Measurements from ENCODE around the gene TRMT13.

The TRMT13 gene

DNA sequence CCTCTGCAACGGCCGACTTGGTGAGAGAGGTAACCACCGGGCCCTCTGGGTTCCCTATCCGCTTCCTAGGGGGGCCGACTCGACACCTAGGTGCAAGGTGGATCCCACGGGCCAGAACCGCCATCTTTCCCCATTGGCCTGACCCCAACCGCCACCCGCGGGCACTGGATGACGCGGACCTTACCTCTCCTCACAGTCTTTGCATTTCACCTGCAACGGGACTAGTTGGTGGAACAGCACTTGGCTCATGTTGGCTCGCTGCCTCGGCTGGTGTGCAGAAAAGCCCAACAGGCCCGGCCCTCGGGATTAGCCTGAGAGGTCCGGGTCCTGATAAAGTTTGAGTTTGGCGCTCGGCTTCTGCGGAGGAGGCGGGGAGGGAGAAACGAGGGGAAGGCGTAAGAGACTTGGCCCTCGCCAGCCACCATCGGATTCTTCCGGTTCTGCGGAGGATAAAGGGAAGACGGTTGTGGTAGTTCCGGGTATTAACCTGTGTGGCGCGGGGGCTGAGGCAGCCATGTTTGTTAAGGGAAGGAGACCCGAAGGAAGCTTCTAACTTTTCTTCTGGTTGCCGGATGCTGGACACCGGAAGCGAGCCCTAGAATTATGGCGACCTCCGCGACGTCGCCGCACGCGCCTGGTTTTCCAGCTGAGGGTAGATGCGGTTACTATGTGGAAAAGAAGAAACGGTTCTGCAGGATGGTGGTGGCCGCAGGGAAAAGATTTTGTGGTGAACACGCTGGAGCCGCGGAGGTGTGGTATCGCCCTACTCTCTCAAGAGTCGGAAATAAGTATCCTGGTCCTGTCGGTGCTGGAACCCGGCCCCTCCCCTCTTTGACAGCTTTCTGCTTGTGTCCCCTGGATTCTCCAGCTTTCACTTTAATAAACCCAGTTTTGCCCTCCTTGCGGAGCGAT lies at the start of gene TRMT13, which contains the start of gene SASS6:
TSS of gene TRMT13 (plus strand) at position 598 of the 912 bp plus-strand sequence. CDS start at position 604, 6 bp downstream.
TSS of gene SASS6 (minus strand) at position 365 of the 912 bp plus-strand sequence. CDS start at position 249, 116 bp downstream.
- TF ChIP-seq CTCF (IDR thresholded peaks at IDR 0.05; ENCODE audit: extremely low read depth, insufficient read depth, missing control alignments), result no peak
- in situ Hi-C loops (cut with MboI; ENCODE audit: low pct_unique_long_range_greater_than_20kb, low sequenced_read_pairs, unreplicated experiment), result no loop called here
- peak; percentile 85 for DNase-seq (ENCODE audit: low spot score)

DNA sequence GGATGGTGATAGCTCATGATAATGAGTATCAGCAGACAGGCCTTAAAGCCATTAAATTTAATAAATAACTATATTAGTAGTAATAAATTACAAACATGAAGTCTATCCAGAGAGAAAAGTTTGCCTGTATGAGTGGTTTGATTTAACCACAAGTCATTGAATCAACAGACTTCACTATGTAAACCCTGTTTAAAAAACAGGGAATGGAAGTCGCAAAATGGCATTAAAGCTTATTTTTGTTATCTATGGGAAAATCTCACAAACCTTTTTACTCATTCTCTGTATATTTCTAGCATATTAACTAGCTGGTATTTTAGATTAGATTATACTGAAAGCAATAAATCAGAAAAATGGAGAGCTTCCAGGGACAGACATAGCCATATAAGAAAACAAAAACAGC lies 45.6 kb upstream of the TRMT13 start:
- no peak for DNase-seq (ENCODE audit: low spot score)
- in situ Hi-C loops (cut with MboI; ENCODE audit: low pct_unique_long_range_greater_than_20kb, low sequenced_read_pairs, unreplicated experiment), result no loop called here
- TF ChIP-seq CTCF (IDR thresholded peaks at IDR 0.05; ENCODE audit: extremely low read depth, insufficient read depth, missing control alignments), result no peak

DNA sequence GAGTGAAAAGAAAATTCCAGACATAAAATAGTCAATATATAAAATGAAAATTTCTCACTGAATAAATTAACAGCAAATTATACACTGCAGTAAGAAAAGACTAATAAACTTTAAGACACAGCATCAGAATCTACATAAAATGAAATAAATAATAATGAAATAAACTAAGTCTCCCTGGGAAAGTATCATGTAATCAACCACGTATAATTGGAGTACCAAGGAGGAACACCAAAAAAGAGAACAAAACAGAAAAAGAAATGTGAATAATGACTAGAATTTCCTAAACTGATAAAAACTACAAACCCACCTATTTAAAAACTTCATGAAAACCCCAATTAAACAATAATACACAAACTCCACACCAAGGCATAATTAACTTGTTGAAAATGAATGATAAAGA lies 43.9 kb upstream of the TRMT13 start:
- in situ Hi-C loops (cut with MboI; ENCODE audit: low pct_unique_long_range_greater_than_20kb, low sequenced_read_pairs, unreplicated experiment), result no loop called here
- no peak for DNase-seq (ENCODE audit: low spot score)
- no peak for TF ChIP-seq CTCF (IDR thresholded peaks at IDR 0.05; ENCODE audit: extremely low read depth, insufficient read depth, missing control alignments)

DNA sequence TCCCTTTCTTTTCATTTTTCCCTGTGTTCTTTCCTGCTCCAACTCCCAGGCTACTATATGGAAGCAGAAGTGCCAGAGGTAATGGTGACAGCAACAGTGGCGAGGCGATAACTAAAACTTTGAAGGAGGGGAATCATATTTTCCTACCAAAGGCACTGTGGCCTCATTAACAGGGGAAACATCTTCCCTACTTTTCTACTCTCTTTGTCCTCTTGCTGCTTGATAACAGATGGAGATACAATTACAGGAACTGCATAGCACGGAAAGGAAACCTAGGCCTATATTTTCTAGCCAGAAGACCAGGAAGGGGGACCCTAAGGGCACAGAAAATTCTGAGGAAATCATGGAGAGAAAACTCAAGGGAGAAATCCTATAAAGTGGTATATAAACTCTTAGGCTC lies 42.5 kb upstream of the TRMT13 start:
- no peak for TF ChIP-seq CTCF (IDR thresholded peaks at IDR 0.05; ENCODE audit: extremely low read depth, insufficient read depth, missing control alignments)
- in situ Hi-C loops (cut with MboI; ENCODE audit: low pct_unique_long_range_greater_than_20kb, low sequenced_read_pairs, unreplicated experiment), result no loop called here
- no peak for DNase-seq (ENCODE audit: low spot score)

DNA sequence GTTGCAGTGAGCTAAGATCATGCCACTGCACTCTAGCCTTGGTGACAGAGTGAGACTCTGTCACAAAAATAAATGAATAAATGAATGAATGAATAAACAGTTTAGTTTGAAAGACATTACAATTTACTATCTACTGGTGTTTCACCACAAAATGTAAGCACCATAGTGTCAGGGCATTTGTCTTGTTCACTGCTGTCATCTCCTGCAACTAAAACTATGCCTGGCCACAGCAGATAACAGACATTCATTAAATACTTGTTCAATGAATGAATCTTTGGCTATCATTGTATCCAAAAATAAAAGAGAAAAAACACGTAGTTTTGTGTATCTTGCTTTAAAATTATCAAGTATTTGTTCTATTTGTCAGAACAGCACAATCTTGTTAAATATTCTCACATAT lies 32.8 kb upstream of the TRMT13 start:
- TF ChIP-seq CTCF (IDR thresholded peaks at IDR 0.05; ENCODE audit: extremely low read depth, insufficient read depth, missing control alignments), result no peak
- in situ Hi-C loops (cut with MboI; ENCODE audit: low pct_unique_long_range_greater_than_20kb, low sequenced_read_pairs, unreplicated experiment), result no loop called here
- DNase-seq (ENCODE audit: low spot score), result no peak

- in situ Hi-C loops (cut with MboI; ENCODE audit: low pct_unique_long_range_greater_than_20kb, low sequenced_read_pairs, unreplicated experiment), result no loop called here
- no peak for DNase-seq (ENCODE audit: low spot score)
- no peak for TF ChIP-seq CTCF (IDR thresholded peaks at IDR 0.05; ENCODE audit: extremely low read depth, insufficient read depth, missing control alignments)
Measured at GRCh38 chr1:100101564-100101963, 31.4 kb upstream of the TRMT13 start.
